M059J (cell line): ENCODE results near the gene DISP2. TPM values are rescaled to one million over a fixed set of nuclear protein-coding genes. Genes with fewer than 3 reads are reported as not detected.

Experiments
- DNase-seq: peaks from one replicate; pipeline ENCODE4 v3.0.0-alpha.2; 2012; ENCODE audit warnings: low read depth
- total RNA-seq: library from RNA; depleted of rRNA; stranded (reverse); fragments of >200 nt; shearing (Covaris generic); gene quantifications from 2 replicates; pipeline ENCODE4 v1.2.3, GENCODE V29; 2014

Gene DISP2
- total RNA-seq, 1 experiment from 2014 or later, result 0.49 TPM

GRCh38 chr15:40328176-40328575, 29.8 kb upstream of the DISP2 start:
- DNase-seq, result peak; percentile 36

GRCh38 chr15:40328751-40329150, 29.3 kb upstream of the DISP2 start:
- no peak for DNase-seq

- no peak for DNase-seq
These were observed 28.2 kb upstream of the DISP2 start for GRCh38 chr15:40329804-40330203.

DNA sequence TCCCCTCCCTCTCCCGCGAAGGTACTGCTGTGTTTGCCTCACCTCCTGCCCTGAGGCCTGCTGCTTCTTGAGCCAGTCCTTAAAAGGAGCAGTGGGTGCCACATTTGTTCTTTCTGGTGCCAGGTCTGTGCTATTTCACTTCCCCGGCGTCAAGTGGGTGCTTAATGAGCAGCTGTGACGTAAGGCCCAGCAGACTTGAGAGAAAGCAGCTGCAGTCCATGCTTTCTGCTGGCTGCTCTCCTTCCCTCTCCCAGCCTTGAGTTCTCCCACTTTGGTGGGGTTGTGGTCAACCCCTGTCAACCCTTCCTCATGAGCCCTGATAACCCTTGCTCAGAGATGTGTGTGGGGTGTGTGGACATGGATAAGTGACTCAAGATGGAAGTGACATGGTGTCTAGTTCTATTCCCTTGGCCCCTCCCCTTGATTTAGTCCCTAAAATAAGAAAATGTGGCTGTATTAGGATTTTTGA, 27.6 kb upstream of the DISP2 start:
- peak; percentile 66 for DNase-seq

GRCh38 chr15:40331026-40331425, 27.0 kb upstream of the DISP2 start:
- DNase-seq, result no peak

GRCh38 chr15:40331637-40332036, 26.4 kb upstream of the DISP2 start:
- DNase-seq, result no peak

DNA sequence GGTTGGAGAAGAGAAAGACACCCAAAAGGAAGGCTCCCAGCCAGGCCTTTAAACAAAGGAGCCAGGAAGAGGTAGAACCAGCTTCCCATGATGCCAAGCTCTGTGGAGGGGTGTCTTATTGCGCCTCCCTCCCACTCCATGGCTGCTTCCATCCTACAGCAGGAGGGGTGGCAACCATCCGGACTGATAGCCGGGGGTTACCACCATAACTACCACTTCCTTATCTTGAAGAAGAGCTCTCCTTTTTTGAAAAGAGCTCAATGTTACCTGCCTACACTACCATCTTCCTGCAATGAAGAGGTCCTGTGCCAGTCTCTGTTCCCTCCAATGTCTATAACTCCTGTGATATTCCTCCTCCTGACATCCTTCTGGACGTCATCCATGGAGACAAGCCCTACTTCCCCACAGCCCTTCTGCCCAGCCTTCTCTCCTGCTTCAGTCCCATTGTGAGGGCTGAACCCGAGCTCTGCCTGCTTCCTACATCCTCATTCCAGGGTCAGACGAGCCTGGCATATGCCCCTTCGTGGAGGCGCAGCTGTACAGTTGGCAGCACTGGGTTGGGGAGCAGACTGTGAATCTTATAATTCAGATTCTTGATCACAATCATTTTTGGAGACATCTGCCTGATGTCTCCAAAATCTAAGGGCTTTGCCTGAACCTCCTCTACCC, 25.8 kb upstream of the DISP2 start:
- no peak for DNase-seq

GRCh38 chr15:40333922-40334492, 24.0 kb upstream of the DISP2 start:
- no peak for DNase-seq

DNA sequence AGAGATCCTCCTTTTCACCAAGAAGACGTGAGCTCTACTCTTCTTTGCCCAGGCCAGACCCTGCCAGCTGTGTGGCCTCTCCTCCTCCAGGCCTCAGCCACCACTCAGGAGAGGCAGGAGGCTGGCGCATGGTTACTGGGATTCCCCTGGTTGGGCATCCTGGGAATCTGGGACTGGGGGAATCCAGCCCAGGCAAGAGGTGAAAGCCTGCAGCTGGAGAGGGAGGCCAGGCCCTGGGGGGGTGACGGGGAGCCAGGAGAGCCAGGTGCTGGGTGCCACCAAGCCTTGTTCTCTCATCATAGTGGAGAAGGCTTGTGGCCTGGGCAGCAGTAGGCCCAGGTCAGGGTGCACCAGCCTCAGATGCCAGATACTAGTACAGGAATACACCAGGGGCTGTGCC, 23.5 kb upstream of the DISP2 start:
- DNase-seq, result no peak

- no peak for DNase-seq
These were observed 22.9 kb upstream of the DISP2 start for GRCh38 chr15:40334941-40335795.

GRCh38 chr15:40335938-40336743, 21.9 kb upstream of the DISP2 start:
- no peak for DNase-seq

DNA sequence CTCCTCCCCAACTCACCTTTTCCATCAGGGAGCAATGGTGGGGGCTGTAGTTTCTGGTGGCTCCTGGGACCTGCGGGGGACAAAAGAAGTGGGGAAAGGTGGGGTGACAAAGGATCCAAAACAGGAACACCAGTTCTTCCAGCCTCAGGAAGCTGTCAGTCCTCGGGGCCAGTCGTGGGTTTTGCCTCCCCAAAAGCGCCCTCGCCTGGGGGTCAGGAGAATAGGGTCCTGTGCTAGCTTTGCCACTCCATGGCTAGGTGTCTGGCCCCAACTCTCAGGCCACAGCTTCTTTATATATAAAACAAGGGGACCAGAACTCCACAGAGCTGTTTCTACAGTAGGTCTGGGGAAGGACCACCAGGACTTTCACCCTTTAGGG, 21.3 kb upstream of the DISP2 start:
- no peak for DNase-seq

DNA sequence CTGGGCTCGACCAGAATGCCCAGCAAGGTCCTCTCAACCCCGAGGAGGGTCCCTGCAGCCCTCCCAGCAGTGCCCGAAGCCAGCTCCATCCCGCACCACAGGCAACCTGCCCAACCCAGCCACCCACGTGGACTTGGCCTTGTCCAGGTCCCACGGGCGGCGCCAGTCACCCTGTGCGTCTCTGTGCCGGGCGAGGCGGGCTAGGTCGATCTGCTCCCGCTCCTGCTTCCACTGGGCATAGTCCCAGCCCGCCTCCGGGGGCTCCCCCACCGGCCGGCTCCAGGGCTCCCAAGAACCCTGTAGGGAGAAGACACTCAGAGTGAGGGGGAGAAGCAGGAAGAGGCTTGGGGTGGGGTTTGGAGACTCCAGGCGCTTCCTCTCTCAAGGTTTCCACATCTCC, 20.4 kb upstream of the DISP2 start:
- no peak for DNase-seq

- peak; percentile 52 for DNase-seq
These were observed 19.9 kb upstream of the DISP2 start for GRCh38 chr15:40338041-40338657.

DNA sequence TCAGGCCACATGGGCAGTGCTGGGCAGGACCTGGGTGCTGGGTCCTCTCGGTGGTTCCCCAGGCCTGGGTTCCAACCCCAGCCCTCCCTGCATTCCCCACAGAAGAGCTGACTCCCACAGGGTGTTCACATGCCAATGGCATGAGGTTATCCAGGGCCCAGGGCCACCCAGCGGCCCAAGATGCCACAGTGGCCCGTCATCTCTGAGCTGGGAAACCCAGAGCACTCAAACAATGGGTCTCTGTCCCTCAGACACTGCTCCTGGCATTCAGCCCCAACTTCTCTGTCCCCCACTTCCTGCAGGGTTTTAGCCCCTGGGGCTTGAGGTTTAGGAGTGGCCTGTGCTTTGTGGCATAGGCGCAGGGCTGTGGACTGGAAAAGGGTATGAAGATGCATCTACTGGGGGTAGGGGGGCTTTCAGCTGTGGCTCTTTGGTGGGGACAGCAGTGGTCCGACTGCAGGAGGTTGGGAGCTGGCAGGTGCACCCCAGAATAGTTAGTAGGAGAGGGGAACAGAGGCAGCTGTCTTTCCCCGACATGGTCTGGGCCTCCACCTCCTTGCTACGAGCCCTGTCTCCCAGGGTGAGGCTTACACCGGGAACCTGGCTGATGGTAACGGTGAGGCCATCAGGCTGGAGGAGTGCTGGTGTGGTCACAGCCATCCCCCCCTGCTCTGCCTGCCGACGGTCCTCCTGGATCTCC, 18.9 kb upstream of the DISP2 start:
- DNase-seq, result peak; percentile 99

DNA sequence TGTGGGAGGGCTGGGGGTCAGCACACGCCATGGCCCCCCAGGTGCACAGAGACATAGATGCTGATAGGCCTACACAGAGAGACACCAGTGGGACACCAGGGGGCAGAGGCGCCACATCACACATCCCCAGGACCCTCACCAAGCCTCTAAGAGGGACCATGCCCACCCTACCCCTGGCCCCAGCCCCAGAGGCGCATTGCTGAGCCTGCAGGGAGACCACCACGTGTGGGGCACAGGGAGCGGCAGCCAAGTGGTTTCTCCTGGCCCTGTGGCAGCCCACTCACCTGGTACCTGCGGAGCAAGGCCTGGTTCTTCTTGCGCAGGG, 18.4 kb upstream of the DISP2 start:
- DNase-seq, result no peak

- peak; percentile 77 for DNase-seq
These were observed 17.8 kb upstream of the DISP2 start for GRCh38 chr15:40340038-40340739.

DNA sequence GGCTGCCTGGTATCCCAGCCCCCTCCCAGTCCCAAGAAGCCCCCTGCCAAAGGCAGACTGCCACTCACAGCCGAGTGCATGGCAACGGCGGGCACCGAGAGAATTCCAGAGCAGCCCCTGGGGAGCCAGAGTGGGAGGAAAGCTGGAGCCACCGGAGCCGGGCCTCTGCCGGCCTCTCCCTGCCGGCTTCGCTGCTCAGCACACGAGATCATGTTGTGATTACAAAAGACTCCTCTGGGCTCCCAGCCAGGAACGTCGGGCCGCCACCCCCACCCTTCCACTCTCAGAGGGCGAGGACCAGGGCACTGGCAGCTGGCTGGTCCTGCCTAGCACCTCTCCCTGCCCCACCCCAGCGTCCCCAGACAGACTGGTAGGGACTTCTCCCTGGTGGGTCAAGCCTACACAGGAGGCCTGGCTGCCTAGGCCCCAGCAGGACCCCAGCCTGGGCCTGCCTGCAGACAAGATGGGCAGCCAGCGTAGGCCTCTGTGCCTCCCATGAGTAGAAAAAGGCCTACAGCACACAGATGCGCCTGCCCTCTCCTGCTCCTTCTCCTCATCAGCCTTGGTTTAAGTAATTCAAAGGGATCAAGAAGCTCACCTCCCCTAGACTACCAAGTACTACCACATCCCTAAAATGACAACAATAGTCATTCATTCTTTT, 17.1 kb upstream of the DISP2 start, which contains the start of gene CCDC9B:
Gene CCDC9B, minus strand, starts transcription at position 200 of the 661 bp plus-strand sequence. Its CDS starts 120 bp downstream, at position 80.
- DNase-seq, result peak; percentile 90

DNA sequence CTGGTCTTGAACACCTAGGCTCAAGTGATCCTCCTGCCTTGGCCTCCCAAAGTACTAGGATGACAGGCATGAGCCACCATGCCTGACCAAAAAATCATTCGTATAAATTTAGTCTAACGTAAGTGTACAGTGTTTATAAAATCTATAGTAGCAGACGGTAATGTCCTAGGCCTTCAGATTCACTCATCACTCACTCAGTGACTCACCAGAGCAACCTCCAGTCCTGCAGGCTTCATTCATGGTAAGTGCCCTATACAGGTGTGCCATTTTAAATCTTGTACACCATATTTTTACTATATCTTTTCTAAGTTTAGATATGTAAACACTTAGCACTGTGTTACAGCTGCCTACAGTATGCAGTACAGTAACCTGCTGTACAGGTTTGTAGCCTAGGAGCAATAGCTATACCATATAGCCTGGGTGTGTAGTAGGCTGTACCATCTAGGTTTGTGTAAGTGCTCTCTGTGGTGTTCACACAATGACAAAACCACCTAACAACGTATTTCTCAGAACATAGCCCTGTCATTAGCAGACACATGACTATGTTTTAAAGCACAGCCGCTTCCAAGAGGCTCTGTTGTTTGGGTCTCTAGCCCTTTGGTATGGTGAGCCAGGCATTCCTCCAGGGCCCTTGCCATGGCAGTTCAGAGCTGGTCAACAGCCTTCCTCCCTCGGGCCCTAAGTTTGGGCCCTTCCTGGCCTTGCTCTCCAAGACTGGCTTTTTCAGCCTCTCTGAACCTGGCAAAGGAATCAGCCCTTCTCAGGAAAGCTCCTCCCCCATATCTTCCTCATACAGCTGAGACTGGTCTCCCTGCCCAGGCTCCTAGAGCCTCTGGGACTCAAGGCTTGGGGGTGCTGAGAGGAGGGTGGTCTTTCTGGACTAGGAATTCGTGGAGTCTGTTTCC, 15.4 kb upstream of the DISP2 start:
- DNase-seq, result peak; percentile 69
